Stimulated activated naive CD8-positive, alpha-beta T cell treated with anti-CD3 and anti-CD28 coated beads, Interleukin-15, amount 100 ng/mL, for 72 hours (primary cell): ENCODE measurements around the gene STON2.

Source experiments
- ATAC-seq: fragments of 150-1000 bp; cut with Tn5 transposase; 2 replicates; pipeline ENCODE4 v1.10.0; 2021; ENCODE audit warnings: mild to moderate bottlenecking, moderate library complexity
- DNase-seq, 2 donors: peaks; one replicate each; pipeline ENCODE4 v3.0.0; 2021 to 2022
- H3K27ac Mint-ChIP-seq, 2 donors: one replicate each; pipeline ENCODE4 v1.8.0; 2022; ENCODE audit warnings: mild to moderate bottlenecking in 2 of 2, mixed read lengths in 2 of 2, moderate library complexity in 2 of 2
- H3K27me3 Mint-ChIP-seq: one replicate; pipeline ENCODE4 v1.8.0; 2022; ENCODE audit warnings: mixed read lengths
- H3K4me1 Mint-ChIP-seq: one replicate; pipeline ENCODE4 v1.8.0; 2022; ENCODE audit warnings: mild to moderate bottlenecking, mixed read lengths
- H3K4me3 Mint-ChIP-seq, 2 donors: one replicate each; pipeline ENCODE4 v1.8.0; 2022; ENCODE audit warnings: mild to moderate bottlenecking in 2 of 2, mixed read lengths in 2 of 2, moderate library complexity in 1 of 2
- H3K9me3 Mint-ChIP-seq, 2 donors: one replicate each; pipeline ENCODE4 v1.8.0; 2022; ENCODE audit warnings: mixed read lengths in 2 of 2

Gene STON2

GRCh38 chr14:81313200-81313599 is 86.9 kb downstream of the STON2 start:
- H3K27me3 Mint-ChIP-seq = no peaks in the 10 kb centered on the region

GRCh38 chr14:81312289-81312876 is 87.7 kb downstream of the STON2 start:
- Mint-ChIP-seq H3K27ac (no peak overlapping the region), H3K4me1 (no peaks in the 10 kb centered on the region), H3K27me3 (no peaks in the 10 kb centered on the region), H3K9me3 (no peaks in the 10 kb centered on the region), H3K4me3 (no peak overlapping the region)
- DNase-seq = no peak
- ATAC-seq = no peak

More at GRCh38 chr14:81313200-81313599, 86.9 kb downstream of the STON2 start:
- no peak for ATAC-seq
- H3K27ac Mint-ChIP-seq = no peak overlapping the region
- DNase-seq = no peak
- no peak overlapping the region for H3K4me3 Mint-ChIP-seq
- no peaks in the 10 kb centered on the region for H3K9me3 Mint-ChIP-seq
- H3K4me1 Mint-ChIP-seq = no peaks in the 10 kb centered on the region

- no peaks in the 10 kb centered on the region for H3K9me3 Mint-ChIP-seq
- H3K4me1 Mint-ChIP-seq = no peaks in the 10 kb centered on the region
- no peak overlapping the region for H3K27ac Mint-ChIP-seq
- ATAC-seq = no peak
- H3K27me3 Mint-ChIP-seq = no peaks in the 10 kb centered on the region
- no peak for DNase-seq
- no peak overlapping the region for H3K4me3 Mint-ChIP-seq
Measured at GRCh38 chr14:81311778-81312177, 88.3 kb downstream of the STON2 start.

- H3K27ac Mint-ChIP-seq = no peak overlapping the region
- no peaks in the 10 kb centered on the region for H3K4me1 Mint-ChIP-seq
- no peak overlapping the region for H3K4me3 Mint-ChIP-seq
- H3K27me3 Mint-ChIP-seq = no peaks in the 10 kb centered on the region
- ATAC-seq (no peak), DNase-seq (no peak)
- no peaks in the 10 kb centered on the region for H3K9me3 Mint-ChIP-seq
Measured at GRCh38 chr14:81311141-81311540, 89.0 kb downstream of the STON2 start.

GRCh38 chr14:81310606-81311005 is 89.5 kb downstream of the STON2 start:
- H3K4me3 Mint-ChIP-seq = no peak overlapping the region
- H3K4me1 Mint-ChIP-seq = no peaks in the 10 kb centered on the region
- no peaks in the 10 kb centered on the region for H3K27me3 Mint-ChIP-seq
- DNase-seq (no peak), ATAC-seq (no peak)
- H3K27ac Mint-ChIP-seq = no peak overlapping the region
- H3K9me3 Mint-ChIP-seq = no peaks in the 10 kb centered on the region

GRCh38 chr14:81309511-81309910 is 90.6 kb downstream of the STON2 start:
- H3K4me3 Mint-ChIP-seq = no peak overlapping the region
- no peaks in the 10 kb centered on the region for H3K9me3 Mint-ChIP-seq
- H3K4me1 Mint-ChIP-seq = no peaks in the 10 kb centered on the region
- H3K27ac Mint-ChIP-seq = no peak overlapping the region
- no peak for DNase-seq
- ATAC-seq = no peak
- H3K27me3 Mint-ChIP-seq = no peaks in the 10 kb centered on the region

GRCh38 chr14:81305743-81306142 is 94.4 kb downstream of the STON2 start:
- Mint-ChIP-seq H3K4me3 (no peak overlapping the region), H3K4me1 (peaks cover 16% of the 10 kb centered on the region), H3K27ac (no peak overlapping the region), H3K27me3 (no peaks in the 10 kb centered on the region), H3K9me3 (no peaks in the 10 kb centered on the region)
- DNase-seq (no peak), ATAC-seq (no peak)

GRCh38 chr14:81305065-81305464 is 95.1 kb downstream of the STON2 start:
- Mint-ChIP-seq H3K27ac (no peak overlapping the region), H3K4me3 (no peak overlapping the region), H3K27me3 (no peaks in the 10 kb centered on the region), H3K9me3 (no peaks in the 10 kb centered on the region), H3K4me1 (peaks cover 16% of the 10 kb centered on the region)
- DNase-seq = no peak
- no peak for ATAC-seq

GRCh38 chr14:81303258-81303935 is 96.7 kb downstream of the STON2 start:
- DNase-seq (peak; percentile 11 to 53), ATAC-seq (peak; percentile 94)
- no peak overlapping the region for H3K4me3 Mint-ChIP-seq
- H3K27me3 Mint-ChIP-seq = no peaks in the 10 kb centered on the region
- H3K9me3 Mint-ChIP-seq = no peaks in the 10 kb centered on the region
- H3K27ac Mint-ChIP-seq = no peak overlapping the region
- peaks cover 16% of the 10 kb centered on the region for H3K4me1 Mint-ChIP-seq

GRCh38 chr14:81302638-81303037 is 97.5 kb downstream of the STON2 start:
- Mint-ChIP-seq H3K4me3 (no peak overlapping the region), H3K27ac (no peak overlapping the region), H3K4me1 (peaks cover 16% of the 10 kb centered on the region), H3K27me3 (no peaks in the 10 kb centered on the region), H3K9me3 (no peaks in the 10 kb centered on the region)
- DNase-seq = no peak
- peak; percentile 16 for ATAC-seq

- no peak for ATAC-seq
- H3K4me1 Mint-ChIP-seq = peaks cover 16% of the 10 kb centered on the region
- no peak for DNase-seq
- H3K27me3 Mint-ChIP-seq = no peaks in the 10 kb centered on the region
- no peak overlapping the region for H3K4me3 Mint-ChIP-seq
- no peaks in the 10 kb centered on the region for H3K9me3 Mint-ChIP-seq
- no peak overlapping the region for H3K27ac Mint-ChIP-seq
Measured at GRCh38 chr14:81301813-81302212, 98.3 kb downstream of the STON2 start.

- Mint-ChIP-seq H3K4me3 (no peak overlapping the region), H3K27me3 (no peaks in the 10 kb centered on the region), H3K27ac (no peak overlapping the region), H3K9me3 (no peaks in the 10 kb centered on the region), H3K4me1 (peaks cover 16% of the 10 kb centered on the region)
- DNase-seq = no peak
- ATAC-seq = no peak
Measured at GRCh38 chr14:81301371-81301770, 98.8 kb downstream of the STON2 start.

GRCh38 chr14:81298911-81299310 is 101.2 kb downstream of the STON2 start:
- DNase-seq (no peak), ATAC-seq (no peak)
- Mint-ChIP-seq H3K27ac (no peak overlapping the region), H3K4me3 (no peak overlapping the region), H3K27me3 (no peaks in the 10 kb centered on the region), H3K9me3 (no peaks in the 10 kb centered on the region), H3K4me1 (peaks cover 14% of the 10 kb centered on the region)

- H3K9me3 Mint-ChIP-seq = no peaks in the 10 kb centered on the region
- ATAC-seq (no peak), DNase-seq (no peak)
- no peak overlapping the region for H3K4me3 Mint-ChIP-seq
- H3K27ac Mint-ChIP-seq = no peak overlapping the region
- peaks cover 6% of the 10 kb centered on the region for H3K4me1 Mint-ChIP-seq
- H3K27me3 Mint-ChIP-seq = no peaks in the 10 kb centered on the region
Measured at GRCh38 chr14:81298122-81298521, 102.0 kb downstream of the STON2 start.

- H3K27ac Mint-ChIP-seq = no peak overlapping the region
- no peak for DNase-seq
- no peak for ATAC-seq
Measured at GRCh38 chr14:81295958-81296923, 103.9 kb downstream of the STON2 start.

GRCh38 chr14:81289516-81289915 is 110.6 kb downstream of the STON2 start:
- peaks cover 5% of the 10 kb centered on the region for H3K27me3 Mint-ChIP-seq
- H3K9me3 Mint-ChIP-seq = no peaks in the 10 kb centered on the region
- no peaks in the 10 kb centered on the region for H3K4me1 Mint-ChIP-seq
- ATAC-seq = no peak
- no peak overlapping the region for H3K4me3 Mint-ChIP-seq
- DNase-seq = no peak
- H3K27ac Mint-ChIP-seq = no peak overlapping the region

More at GRCh38 chr14:81295958-81296923, 103.9 kb downstream of the STON2 start:
- H3K4me3 Mint-ChIP-seq = no peak overlapping the region
- no peaks in the 10 kb centered on the region for H3K9me3 Mint-ChIP-seq
- H3K27me3 Mint-ChIP-seq = no peaks in the 10 kb centered on the region
- H3K4me1 Mint-ChIP-seq = no peaks in the 10 kb centered on the region
